ENCODE measurements around the gene CPXM1. TPM values are rescaled to one million over a fixed set of nuclear protein-coding genes. Genes with fewer than 3 reads are reported as not detected.

CPXM1 gene
- total RNA-seq, 2 donors from 2014 or later = 47.8 to 53.5 TPM

DNA sequence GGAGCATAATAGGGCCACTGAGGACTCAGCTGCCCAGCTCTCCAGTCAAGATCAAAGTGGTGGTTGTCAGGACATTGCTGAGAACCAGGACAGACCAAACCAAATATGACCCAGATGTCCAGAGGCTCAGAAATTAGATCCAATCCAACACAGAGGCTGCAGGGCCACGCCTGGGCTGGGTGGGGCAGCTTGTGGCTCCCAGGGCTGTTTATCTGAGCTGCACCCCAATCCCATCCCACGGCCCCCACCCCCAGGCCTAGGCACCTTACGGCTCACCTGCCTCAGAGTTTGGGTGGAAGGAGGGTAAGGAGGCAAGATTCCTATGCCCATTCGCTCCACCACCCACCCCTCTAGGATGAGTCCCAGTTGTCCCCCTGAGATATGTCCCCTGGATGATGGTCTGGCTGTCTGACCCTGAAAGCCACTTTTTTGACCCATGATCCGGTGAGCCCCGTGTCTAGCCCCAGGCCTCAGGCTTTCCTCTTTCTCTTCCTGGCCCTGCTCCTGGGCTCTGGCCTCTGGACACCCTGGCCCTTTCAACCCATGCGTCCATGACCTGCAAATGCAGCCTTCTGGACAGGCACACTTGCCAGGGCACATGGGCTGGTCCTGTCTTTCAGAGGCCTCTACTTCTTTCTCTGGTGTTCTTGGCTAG lies 40.0 kb downstream of the CPXM1 start:
- no peak overlapping the region for H3K27ac Mint-ChIP-seq
- no peaks in the 10 kb centered on the region for H3K36me3 Mint-ChIP-seq
- ATAC-seq (no peak), DNase-seq (ENCODE audit: low spot score) (no peak)
- H3K9me3 Mint-ChIP-seq = no peaks in the 10 kb centered on the region
- no peaks in the 10 kb centered on the region for H3K27me3 Mint-ChIP-seq
- H3K4me1 Mint-ChIP-seq (ENCODE audit: low read depth in 2 of 2) = peaks cover 2 to 5% of the 10 kb centered on the region in 2 donors
- no peak overlapping the region for H3K4me3 Mint-ChIP-seq

GRCh38 chr20:2759603-2760296 lies 40.7 kb downstream of the CPXM1 start:
- ATAC-seq (no peak), DNase-seq (ENCODE audit: low spot score) (no peak)
- Mint-ChIP-seq H3K27me3 (peaks cover 0 to 2% of the 10 kb centered on the region in 2 donors), H3K36me3 (no peaks in the 10 kb centered on the region), H3K9me3 (no peaks in the 10 kb centered on the region), H3K27ac (no peak overlapping the region), H3K4me3 (no peak overlapping the region), H3K4me1 (ENCODE audit: low read depth in 2 of 2) (peaks cover 4 to 5% of the 10 kb centered on the region in 2 donors)

GRCh38 chr20:2759143-2759542 lies 41.3 kb downstream of the CPXM1 start:
- DNase-seq (ENCODE audit: low spot score) (no peak), ATAC-seq (no peak)
- no peak overlapping the region for H3K4me3 Mint-ChIP-seq
- peaks cover 5% of the 10 kb centered on the region in 2 donors for H3K4me1 Mint-ChIP-seq (ENCODE audit: low read depth in 2 of 2)
- H3K27me3 Mint-ChIP-seq = peaks cover 0 to 4% of the 10 kb centered on the region in 2 donors
- H3K9me3 Mint-ChIP-seq = no peaks in the 10 kb centered on the region
- H3K36me3 Mint-ChIP-seq = no peaks in the 10 kb centered on the region
- H3K27ac Mint-ChIP-seq = no peak overlapping the region

DNA sequence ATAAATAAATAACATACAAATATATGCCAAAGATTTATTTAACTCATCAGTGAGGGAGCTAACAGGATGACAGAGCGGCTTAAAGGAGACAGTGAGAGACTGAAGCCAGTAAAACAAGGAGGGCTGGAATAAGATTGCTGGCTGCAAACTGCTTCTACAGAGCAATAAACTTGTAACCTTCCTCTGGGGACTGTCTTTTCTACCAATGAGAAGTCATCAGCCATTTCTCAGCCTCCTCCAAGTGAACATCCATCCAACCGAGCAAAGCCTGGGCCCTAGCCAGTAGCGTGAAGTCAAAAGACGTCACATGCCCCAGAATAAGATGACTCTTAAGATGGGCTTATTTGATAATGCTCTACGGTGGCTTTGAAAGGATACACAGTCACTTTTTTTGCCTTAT lies 42.5 kb downstream of the CPXM1 start:
- peaks cover 11 to 14% of the 10 kb centered on the region in 2 donors for H3K4me1 Mint-ChIP-seq (ENCODE audit: low read depth in 2 of 2)
- ATAC-seq (no peak), DNase-seq (ENCODE audit: low spot score) (no peak)
- H3K4me3 Mint-ChIP-seq = no peak overlapping the region
- no peak overlapping the region for H3K27ac Mint-ChIP-seq
- no peaks in the 10 kb centered on the region for H3K36me3 Mint-ChIP-seq
- H3K9me3 Mint-ChIP-seq = no peaks in the 10 kb centered on the region
- peaks cover 0 to 8% of the 10 kb centered on the region in 2 donors for H3K27me3 Mint-ChIP-seq

DNA sequence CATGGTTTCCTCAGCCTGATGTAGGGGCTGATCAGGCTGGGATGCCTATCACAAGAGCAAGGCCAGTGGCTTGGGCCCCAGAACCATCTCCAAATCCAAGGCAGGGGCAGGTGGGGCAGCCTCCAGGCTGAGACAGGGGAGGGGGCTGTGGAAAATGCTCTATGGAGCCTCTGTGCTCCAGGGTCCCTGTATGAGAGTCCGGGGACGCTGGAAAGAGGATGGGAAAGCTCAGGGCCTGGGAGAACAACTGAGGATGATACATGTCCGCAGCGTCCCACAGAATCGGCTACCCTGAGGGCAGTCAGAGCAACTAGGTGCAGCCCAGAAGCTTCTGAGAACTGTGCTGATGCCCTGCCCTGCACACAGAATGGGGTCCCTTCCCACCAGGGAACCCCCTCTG lies 43.4 kb downstream of the CPXM1 start:
- no peak for DNase-seq (ENCODE audit: low spot score)
- ATAC-seq = no peak
- Mint-ChIP-seq H3K9me3 (no peaks in the 10 kb centered on the region), H3K36me3 (no peaks in the 10 kb centered on the region), H3K27ac (no peak overlapping the region), H3K4me3 (no peak overlapping the region), H3K27me3 (peaks cover 0 to 8% of the 10 kb centered on the region in 2 donors), H3K4me1 (ENCODE audit: low read depth in 2 of 2) (peaks cover 15 to 16% of the 10 kb centered on the region in 2 donors)

DNA sequence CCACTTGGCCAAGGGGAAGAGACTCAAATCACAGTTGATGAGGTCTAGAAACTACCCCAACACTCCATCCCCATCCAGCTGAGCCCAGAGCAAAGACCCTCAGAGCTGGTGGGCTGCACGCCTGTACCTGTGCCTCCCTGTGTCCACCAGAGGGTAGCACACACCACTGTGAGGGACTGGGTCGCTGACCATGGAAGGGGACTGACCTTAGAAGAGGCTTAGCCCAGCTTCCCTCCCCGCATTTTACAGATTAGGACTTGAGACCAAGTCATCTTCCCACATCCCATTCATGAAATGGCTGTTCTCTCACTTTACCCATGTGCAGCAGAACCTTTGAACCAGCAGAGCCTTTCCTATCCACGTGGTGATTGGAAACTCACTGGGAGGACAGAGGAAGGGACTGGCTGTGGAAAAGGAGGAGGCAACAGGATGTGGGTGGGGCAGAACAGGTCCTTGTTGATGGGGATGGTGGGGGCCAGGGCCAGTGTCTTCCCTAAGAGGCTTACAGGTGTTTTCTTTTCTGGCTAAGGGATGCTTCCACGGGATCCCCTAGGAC lies 44.3 kb downstream of the CPXM1 start:
- Mint-ChIP-seq H3K4me3 (no peak overlapping the region), H3K36me3 (no peaks in the 10 kb centered on the region), H3K4me1 (ENCODE audit: low read depth in 2 of 2) (peaks cover 17 to 18% of the 10 kb centered on the region in 2 donors), H3K9me3 (no peaks in the 10 kb centered on the region), H3K27ac (no peak overlapping the region), H3K27me3 (peaks cover 0 to 8% of the 10 kb centered on the region in 2 donors)
- no peak for ATAC-seq
- DNase-seq (ENCODE audit: low spot score) = no peak

- ATAC-seq (no peak), DNase-seq (ENCODE audit: low spot score) (no peak)
- Mint-ChIP-seq H3K4me1 (ENCODE audit: low read depth in 2 of 2) (peaks cover 23 to 24% of the 10 kb centered on the region in 2 donors), H3K27ac (no peak overlapping the region), H3K4me3 (no peak overlapping the region), H3K9me3 (no peaks in the 10 kb centered on the region), H3K36me3 (no peaks in the 10 kb centered on the region), H3K27me3 (peaks cover 0 to 8% of the 10 kb centered on the region in 2 donors)
Observed at GRCh38 chr20:2755451-2756055, 44.9 kb downstream of the CPXM1 start.

- Mint-ChIP-seq H3K4me1 (ENCODE audit: low read depth in 2 of 2) (peaks cover 28 to 30% of the 10 kb centered on the region in 2 donors), H3K4me3 (peak overlapping the region; percentile 76)
Observed at GRCh38 chr20:2754424-2754823, 46.0 kb downstream of the CPXM1 start.

DNA sequence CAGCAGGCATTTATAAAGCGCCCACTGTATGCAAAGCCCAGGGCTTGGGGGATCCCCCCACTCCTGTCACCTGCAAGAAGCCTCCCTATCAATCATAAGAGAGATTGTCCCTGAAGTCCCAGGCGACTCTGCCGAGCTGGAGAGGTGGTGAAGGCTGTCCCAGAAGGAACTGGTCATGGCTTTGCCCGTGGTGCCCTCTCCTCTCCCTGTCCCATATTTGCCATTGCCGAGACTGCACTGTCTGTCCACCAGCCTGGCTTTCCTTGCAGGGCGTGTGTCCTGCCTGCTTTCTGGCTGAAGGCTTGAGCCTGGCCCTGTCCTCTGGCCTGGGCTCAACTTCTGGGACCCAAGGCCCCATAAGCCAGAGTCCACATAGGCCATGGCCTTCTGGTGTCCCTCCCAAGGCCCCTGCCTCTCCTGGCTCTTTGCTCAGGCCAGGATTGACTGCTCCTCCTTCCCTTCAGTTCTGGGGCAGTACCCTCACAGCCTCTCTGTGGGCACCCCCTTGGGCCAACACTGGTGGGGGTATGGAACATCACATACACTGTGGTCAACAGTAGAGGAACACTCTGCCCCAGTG lies 46.9 kb downstream of the CPXM1 start:
- H3K4me1 Mint-ChIP-seq (ENCODE audit: low read depth in 2 of 2) = peaks cover 28 to 30% of the 10 kb centered on the region in 2 donors
- DNase-seq (ENCODE audit: low spot score) (no peak), ATAC-seq (no peak)
- H3K4me3 Mint-ChIP-seq = peak overlapping the region; percentile 76
- no peaks in the 10 kb centered on the region for H3K36me3 Mint-ChIP-seq
- no peaks in the 10 kb centered on the region for H3K9me3 Mint-ChIP-seq
- peaks cover 0 to 11% of the 10 kb centered on the region in 2 donors for H3K27me3 Mint-ChIP-seq
- H3K27ac Mint-ChIP-seq = peak overlapping the region in 1 of 2 donors; percentile 27

More at GRCh38 chr20:2754424-2754823, 46.0 kb downstream of the CPXM1 start:
- Mint-ChIP-seq H3K36me3 (no peaks in the 10 kb centered on the region), H3K27ac (peak overlapping the region in 1 of 2 donors; percentile 27), H3K9me3 (no peaks in the 10 kb centered on the region), H3K27me3 (peaks cover 0 to 11% of the 10 kb centered on the region in 2 donors)
- ATAC-seq (no peak), DNase-seq (ENCODE audit: low spot score) (no peak)

- peak overlapping the region in 1 of 2 donors; percentile 27 for H3K27ac Mint-ChIP-seq
- H3K36me3 Mint-ChIP-seq = no peaks in the 10 kb centered on the region
- no peaks in the 10 kb centered on the region for H3K9me3 Mint-ChIP-seq
- H3K27me3 Mint-ChIP-seq = peaks cover 0 to 11% of the 10 kb centered on the region in 2 donors
- H3K4me3 Mint-ChIP-seq = peak overlapping the region; percentile 76
- peak; percentile 28 to 48 for ATAC-seq
- DNase-seq (ENCODE audit: low spot score) = no peak
- peaks cover 30 to 32% of the 10 kb centered on the region in 2 donors for H3K4me1 Mint-ChIP-seq (ENCODE audit: low read depth in 2 of 2)
Observed at GRCh38 chr20:2752567-2753460, 47.6 kb downstream of the CPXM1 start.

DNA sequence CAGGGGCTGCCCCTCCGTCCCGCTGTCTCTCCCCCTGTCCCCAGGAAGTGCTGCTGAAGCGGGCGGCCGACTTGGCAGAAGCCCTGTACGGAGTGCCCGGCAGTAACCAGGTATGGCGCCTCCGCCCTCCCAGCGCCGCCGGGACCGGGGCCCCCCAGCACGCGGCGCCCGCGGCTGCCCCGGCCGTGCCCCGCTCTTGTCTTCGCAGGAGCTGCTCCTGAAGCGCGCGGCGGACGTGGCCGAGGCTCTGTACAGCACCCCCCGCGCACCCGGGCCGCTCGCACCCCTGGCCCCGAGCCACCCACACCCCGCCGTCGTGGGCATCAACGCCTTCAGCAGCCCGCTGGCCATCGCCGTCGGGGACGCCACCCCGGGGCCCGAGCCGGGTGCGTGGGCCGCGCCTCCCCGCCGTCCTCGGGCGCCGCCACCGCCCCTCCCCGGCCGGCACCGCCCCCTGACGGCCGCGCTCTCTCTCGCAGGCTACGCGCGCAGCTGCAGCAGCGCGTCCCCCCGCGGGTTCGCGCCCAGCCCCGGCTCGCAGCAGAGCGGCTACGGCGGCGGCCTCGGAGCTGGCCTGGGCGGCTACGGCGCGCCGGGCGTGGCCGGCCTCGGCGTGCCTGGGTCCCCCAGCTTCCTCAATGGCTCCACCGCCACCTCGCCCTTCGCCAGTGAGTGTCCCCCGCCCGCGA lies 48.4 kb downstream of the CPXM1 start:
- no peak overlapping the region for H3K4me3 Mint-ChIP-seq
- DNase-seq (ENCODE audit: low spot score) (peak; percentile 75), ATAC-seq (peak; percentile 74 to 80)
- no peak overlapping the region for H3K27ac Mint-ChIP-seq
- H3K4me1 Mint-ChIP-seq (ENCODE audit: low read depth in 2 of 2) = peaks cover 30 to 32% of the 10 kb centered on the region in 2 donors
- H3K36me3 Mint-ChIP-seq = no peaks in the 10 kb centered on the region
- no peaks in the 10 kb centered on the region for H3K9me3 Mint-ChIP-seq
- peaks cover 0 to 11% of the 10 kb centered on the region in 2 donors for H3K27me3 Mint-ChIP-seq

DNA sequence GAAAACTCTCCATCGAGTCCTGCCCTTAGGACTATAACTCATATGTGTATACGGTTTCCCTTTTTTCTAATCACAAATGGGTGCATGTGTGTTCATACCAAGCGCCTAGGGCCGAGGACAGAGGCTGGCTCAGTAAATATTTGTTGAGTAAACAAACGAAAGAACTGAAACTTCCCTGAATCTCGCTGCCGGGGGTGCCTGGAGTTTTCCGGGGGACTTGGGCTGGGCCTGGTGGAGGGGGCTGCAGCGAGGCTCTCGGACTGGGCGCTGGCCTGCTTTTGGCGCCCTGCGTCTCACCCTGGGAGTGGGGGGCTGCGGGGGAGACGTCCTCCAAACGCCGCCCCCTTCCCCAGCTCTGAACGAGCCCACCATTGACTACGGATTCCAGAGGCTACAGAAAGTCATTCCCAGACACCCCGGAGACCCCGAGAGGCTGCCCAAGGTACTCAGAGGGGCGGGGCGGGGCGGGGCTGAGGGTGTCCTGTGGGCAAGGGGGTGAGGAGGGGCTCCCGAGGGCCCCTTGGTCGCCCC lies 49.0 kb downstream of the CPXM1 start:
- ATAC-seq = no peak
- Mint-ChIP-seq H3K27me3 (peaks cover 0 to 11% of the 10 kb centered on the region in 2 donors), H3K4me3 (peak overlapping the region; percentile 69), H3K27ac (no peak overlapping the region), H3K4me1 (ENCODE audit: low read depth in 2 of 2) (peaks cover 28 to 30% of the 10 kb centered on the region in 2 donors), H3K36me3 (no peaks in the 10 kb centered on the region), H3K9me3 (no peaks in the 10 kb centered on the region)
- no peak for DNase-seq (ENCODE audit: low spot score)
